C4-2B (cell line): ENCODE results near the gene HELZ.

Experiments
- H3K27ac ChIP-seq: fragments of 450-650 bp; 2 replicates; pipeline ENCODE4 v1.5.1; 2017
- ZFX ChIP-seq: fragments of 450-650 bp; IDR thresholded peaks from 2 replicates; pipeline ENCODE4 v1.6.1; 2017
- TF ChIP-seq, protein P1 (sequence below): fragments of 450-650 bp; conservative IDR thresholded peaks from 2 replicates; pipeline ENCODE4 v1.5.1; 2017; ENCODE audit warnings: mild to moderate bottlenecking

Gene HELZ

DNA sequence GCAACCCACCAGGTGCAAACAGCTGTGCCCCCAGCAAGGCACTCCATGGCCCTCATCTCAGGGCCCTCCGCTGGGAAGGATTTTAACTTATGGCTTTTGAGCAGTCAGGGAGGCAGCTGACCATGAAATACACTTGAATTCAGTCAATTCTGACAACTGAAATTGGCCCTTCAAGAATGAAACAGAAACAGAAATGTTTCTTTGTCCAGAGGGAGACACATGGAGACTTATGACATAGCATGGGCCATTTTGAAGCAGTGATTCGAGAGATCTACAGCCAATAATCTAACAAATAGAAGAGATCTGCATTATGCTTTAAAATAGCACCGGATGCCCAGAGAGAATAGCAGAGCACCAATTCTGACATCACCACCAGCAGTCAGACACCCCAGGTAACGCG lies 193.2 kb downstream of the HELZ start:
- TF ChIP-seq ZFX: no peak
- TF ChIP-seq, protein P1, sequence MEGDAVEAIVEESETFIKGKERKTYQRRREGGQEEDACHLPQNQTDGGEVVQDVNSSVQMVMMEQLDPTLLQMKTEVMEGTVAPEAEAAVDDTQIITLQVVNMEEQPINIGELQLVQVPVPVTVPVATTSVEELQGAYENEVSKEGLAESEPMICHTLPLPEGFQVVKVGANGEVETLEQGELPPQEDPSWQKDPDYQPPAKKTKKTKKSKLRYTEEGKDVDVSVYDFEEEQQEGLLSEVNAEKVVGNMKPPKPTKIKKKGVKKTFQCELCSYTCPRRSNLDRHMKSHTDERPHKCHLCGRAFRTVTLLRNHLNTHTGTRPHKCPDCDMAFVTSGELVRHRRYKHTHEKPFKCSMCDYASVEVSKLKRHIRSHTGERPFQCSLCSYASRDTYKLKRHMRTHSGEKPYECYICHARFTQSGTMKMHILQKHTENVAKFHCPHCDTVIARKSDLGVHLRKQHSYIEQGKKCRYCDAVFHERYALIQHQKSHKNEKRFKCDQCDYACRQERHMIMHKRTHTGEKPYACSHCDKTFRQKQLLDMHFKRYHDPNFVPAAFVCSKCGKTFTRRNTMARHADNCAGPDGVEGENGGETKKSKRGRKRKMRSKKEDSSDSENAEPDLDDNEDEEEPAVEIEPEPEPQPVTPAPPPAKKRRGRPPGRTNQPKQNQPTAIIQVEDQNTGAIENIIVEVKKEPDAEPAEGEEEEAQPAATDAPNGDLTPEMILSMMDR: no peak
- no peak overlapping the region for H3K27ac ChIP-seq

DNA sequence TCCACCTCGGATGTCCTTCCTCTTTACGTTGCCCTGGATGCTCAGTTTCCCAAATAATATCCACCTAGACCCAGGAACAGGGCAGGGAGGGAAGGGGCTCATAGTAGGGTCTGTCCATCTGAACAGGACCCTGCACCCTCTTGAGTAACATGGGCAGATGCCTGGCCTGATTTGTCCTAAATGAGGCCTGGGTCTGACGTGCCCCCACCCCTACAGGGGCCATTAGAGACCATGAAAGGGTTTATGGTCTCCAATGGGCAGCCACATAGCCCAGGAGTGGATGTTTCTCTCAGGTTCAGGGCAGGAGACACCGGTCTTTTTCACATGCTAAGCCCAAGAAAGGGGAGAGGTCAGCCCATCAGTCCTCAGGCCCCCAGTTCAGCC lies 193.8 kb downstream of the HELZ start:
- TF ChIP-seq, protein P1: no peak
- no peak for TF ChIP-seq ZFX
- H3K27ac ChIP-seq: no peak overlapping the region

DNA sequence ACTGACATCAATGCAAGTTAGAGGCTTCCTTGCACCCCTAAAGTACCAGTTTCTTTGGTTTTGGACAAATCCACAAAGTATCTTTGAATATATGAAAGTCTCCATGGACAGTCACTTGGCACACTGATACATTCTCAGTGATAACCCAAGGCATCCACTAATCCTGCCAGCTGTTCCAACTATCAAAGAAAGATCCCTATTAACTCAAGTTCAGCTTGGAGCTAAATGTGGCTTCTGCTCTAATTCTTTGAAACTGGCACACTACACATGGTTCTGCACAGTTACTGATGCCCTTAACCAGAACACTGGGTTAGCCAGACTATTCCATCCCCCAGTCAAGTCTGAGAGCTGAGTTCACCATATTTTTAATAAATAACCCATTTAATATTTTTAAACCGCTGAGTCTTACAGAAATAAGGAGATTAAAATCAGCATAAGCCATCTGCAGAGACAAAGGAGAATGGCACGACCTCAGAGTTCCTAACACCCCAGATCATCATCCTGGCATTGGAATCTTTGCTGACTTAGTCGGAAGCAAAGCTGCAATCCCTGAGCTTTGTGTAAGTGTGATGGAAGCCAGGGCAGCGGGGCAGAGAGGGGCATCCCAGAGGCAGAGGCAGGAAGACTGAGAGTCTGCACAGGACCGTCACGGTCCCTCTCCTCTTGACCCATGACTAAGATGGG lies 194.4 kb downstream of the HELZ start:
- TF ChIP-seq ZFX: no peak
- TF ChIP-seq, protein P1: no peak
- H3K27ac ChIP-seq: no peak overlapping the region

DNA sequence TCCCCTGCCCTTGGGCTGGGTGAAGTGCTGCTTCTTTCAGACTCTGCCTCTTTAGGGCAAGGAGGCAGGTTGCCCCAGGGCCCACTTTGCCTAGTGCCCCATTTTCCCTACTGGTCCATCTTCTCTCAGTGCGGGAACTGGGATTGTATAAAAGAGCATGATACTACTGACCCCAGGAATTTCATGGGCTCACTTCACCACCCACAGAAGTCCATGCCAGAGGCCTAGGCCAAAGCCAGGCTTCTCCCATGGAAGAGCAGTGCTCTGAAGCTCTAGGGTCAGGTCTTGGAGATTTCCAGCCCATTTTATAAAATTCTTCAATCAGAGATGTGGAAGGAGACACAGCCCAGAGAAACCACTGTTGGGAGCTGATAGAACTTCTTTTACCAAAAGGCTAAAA lies 194.9 kb downstream of the HELZ start:
- no peak overlapping the region for H3K27ac ChIP-seq
- TF ChIP-seq, protein P1: no peak

DNA sequence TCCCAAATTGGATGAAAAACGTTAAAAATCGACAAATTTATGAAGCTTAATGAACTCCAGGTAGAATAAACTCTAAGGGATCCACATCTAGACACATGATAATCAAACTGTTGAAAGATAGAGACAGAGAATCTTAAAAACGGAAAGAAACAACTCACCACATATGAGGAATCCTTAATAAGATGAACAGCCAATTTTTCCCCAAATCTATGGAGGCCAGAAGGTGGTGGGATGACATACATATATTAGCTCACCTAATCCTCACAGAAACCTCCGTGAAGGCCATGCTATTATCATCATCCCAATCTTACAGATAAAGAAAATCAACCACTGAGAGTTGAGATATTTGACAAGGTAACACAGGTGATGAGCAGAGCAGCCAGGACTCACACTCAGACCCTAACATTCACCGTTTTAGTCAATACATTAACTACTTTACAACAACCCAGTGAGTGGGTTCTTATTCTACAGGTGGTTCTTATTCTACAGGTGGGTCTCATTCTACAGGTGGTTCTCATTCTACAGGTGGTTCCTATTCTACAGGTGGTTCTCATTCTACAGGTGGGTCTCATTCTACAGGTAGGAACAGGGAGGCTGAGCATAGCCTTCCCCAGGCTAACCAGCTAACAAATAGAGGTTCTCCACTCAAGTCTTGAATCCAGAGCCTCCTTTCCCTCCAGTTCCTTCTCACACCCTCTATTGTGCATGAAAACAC lies 195.8 kb downstream of the HELZ start:
- TF ChIP-seq, protein P1: no peak
- TF ChIP-seq ZFX: no peak
- H3K27ac ChIP-seq: no peak overlapping the region

DNA sequence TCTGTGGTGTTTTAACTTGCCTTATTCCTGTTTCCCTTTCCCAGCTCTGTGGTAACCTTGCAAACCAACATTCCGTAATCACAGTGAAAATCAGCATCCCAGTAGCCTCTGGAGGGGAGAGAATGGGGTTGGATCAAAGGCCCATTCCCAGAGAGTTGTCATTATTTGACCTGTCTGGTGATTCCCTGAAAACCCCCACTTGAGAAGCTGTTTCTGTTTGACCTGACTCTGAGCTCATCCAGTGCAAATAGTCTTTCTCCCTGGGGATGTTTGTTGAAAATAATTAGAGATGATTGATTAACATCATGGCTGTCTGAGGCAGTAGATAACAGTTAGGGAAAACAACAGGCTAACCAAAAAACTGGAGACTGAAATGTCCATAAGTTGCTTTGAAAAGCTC lies 197.6 kb downstream of the HELZ start:
- H3K27ac ChIP-seq: no peak overlapping the region
- no peak for TF ChIP-seq ZFX
- TF ChIP-seq, protein P1: no peak

DNA sequence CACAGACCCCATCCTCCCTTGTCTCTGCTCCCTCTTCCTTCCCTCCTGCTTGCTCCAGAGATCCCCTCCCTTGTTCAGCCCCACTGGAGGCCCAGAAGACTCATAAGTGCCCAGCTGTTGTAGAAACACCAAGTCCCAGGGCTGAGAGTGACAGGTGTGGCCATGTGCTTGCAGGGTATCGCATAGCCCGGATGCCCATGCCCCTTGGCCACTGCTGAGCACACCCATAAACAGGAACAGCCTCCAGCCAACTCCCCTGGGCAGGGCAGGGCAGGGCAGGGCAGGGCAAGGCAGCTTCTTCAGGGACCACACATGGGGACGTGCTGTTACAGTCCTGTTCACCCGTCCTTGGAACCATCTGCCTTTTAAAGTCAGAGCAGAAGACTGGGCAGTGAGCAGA lies 198.6 kb downstream of the HELZ start:
- TF ChIP-seq ZFX: no peak
- TF ChIP-seq, protein P1: no peak
- no peak overlapping the region for H3K27ac ChIP-seq
